ENCODE data around the gene SC5D.

Gene SC5D

GRCh38 chr11:121329781-121330395 is 37.3 kb downstream of the SC5D start:
- DNase-seq: no peak

- no peak for DNase-seq
These were observed 38.3 kb downstream of the SC5D start for GRCh38 chr11:121330614-121331435.

GRCh38 chr11:121334973-121335710 is 42.6 kb downstream of the SC5D start:
- DNase-seq: peak in 1 of 3 experiments; percentile 18

GRCh38 chr11:121336279-121336937 is 43.8 kb downstream of the SC5D start:
- DNase-seq: no peak

DNA sequence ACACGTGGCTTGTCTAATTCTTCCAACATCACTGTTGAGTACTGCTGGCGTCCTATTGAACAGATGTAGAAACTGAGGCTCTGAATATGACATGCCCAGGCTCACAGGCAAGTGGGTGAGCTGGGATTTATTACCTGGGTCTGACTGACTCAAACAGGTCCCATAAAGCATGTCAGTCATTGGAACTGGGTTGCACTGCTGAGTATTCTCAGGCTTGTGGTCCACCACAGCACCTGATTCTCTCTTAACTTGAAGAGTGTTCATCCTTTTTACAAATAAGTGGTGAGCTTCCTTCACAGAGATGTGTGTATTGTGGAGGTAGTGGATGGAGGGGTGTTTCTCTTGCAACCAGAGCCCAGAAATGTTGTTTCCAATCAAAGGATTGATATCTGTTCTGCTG is 44.5 kb downstream of the SC5D start:
- DNase-seq: no peak

GRCh38 chr11:121337740-121338272 is 45.2 kb downstream of the SC5D start:
- DNase-seq: no peak

- DNase-seq: no peak
These were observed 46.0 kb downstream of the SC5D start for GRCh38 chr11:121338536-121338935.

DNA sequence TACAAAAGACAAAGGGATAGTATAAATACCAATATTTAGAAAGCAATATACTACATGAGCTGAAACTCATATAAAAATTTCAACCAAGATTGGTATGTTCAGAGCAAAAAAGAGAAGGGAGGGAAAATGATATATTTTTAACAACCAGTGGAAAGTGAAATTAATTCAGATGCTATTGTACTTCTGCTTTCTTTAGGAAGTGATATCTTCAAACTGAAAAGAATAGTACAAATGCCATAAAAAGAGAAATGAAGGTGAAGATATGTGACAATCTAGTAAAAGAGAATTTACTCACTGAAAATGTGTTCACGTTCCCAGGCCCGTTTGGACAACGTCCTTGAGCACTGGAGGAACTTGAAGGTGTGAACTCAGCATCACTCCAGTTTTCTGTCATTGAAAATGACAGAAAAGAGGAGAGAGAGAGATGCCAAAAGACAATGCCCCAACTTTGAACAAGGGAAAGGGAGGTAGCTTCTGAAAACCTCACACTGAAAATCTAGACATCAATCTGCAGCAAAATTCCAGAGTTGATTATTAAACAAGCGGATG is 47.5 kb downstream of the SC5D start:
- no peak for DNase-seq

DNA sequence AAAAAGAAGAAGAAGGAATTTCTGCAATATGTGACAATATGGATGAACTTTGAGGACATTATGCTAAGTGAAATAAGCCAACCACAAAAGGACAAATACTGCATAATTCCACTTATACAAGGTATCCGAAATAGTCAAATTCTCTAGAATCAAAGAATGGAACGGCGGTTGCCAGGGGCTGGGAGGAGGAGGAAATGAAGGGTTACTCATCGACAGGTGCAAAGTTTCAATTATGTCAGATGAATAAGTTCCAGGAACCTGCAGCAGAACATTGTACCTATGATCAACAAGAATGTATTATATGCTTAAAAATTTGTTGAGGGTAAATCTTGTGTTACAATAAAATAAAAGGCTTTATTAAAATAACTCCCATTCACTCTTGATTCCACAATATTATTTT is 49.0 kb downstream of the SC5D start:
- peak in 1 of 3 experiments; percentile 41 for DNase-seq

GRCh38 chr11:121344824-121345223 is 52.3 kb downstream of the SC5D start:
- DNase-seq: no peak

GRCh38 chr11:121347094-121347493 is 54.5 kb downstream of the SC5D start:
- no peak for DNase-seq

DNA sequence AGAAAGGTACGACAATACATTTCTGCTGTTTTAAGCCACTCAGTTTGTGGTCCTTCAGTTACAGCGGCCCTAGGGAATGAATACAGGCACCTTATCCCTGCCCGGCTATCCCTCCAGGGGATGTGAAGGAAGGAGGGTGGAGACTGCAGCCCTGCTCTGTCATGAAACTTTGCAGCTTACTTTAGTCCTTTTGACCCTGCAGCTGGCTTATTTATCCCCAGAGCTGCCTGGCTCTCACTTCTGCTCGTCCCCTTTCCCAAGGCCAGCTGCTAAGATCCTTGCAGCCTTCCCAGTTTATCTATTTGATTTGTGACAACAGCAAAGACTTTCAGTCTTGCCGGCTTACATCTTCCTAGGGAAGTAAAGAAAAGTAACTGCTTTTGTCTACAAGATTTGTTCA is 55.2 kb downstream of the SC5D start:
- no peak for DNase-seq

DNA sequence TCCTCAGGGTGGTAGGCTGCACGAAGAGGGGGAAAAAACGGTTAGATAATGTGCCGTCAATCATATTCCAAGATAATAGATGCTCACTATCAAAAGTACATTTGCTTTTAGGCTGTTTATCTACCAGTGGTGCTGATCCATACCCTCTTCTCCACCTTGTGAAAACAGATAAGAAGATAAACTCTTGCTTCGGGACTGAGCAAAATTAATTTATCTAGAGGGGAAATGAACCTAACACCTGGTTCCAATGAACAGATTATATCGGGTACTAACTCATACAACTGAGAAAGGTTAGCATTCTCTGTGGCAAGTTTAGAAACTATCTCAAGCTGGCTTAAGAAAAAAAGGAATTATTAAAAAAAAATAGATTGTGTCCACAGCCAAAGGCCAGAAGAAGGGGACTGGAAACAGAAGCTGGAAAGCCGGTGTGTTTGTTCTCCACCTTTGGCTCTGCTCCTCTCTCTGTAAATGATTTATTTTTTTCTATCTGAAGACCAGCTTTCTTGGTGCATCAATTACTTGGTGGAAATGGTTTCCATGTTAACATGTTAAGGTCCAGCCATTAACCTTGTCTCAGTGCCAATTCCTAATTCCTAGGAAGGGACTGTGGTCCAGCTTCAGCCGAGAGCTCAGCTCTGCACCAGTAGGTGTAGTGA is 55.8 kb downstream of the SC5D start:
- no peak for DNase-seq

- no peak for DNase-seq
These were observed 57.2 kb downstream of the SC5D start for GRCh38 chr11:121349790-121350189.

GRCh38 chr11:121350314-121351082 is 57.9 kb downstream of the SC5D start:
- no peak for DNase-seq

GRCh38 chr11:121351083-121351630 is 58.6 kb downstream of the SC5D start:
- DNase-seq: no peak

DNA sequence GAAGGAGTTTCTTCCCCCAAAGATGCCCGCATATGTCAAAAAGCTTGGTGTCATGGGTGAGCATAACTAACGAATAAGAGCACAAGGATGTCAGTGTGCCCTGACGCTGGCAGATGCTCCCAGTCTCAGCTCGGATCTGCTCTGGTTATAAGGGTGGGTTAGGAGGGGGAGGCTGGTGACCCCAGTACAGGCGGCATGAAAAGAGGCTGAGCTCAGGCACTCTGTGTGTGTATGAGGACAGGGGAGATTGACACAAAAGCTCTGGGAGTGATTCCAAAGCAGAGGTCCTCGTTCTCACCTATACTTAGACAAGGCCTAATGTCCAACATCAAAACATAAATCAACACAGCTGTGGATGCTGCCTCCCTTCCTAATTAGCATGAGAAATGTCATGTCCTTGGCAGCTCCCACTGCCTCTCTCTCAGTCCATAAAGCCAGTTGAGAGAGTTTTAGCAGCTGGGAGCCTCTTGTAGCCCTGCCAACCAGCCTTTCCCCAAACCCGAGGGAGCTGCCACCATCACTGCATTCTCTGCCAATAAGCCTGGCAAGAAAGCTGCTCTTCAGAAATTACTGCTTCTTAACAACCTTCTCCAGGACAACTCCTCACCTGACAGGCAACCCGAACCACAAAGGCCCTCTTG is 59.8 kb downstream of the SC5D start:
- DNase-seq: peak; percentile 20 to 78 (median 75)

- no peak for DNase-seq
These were observed 61.6 kb downstream of the SC5D start for GRCh38 chr11:121354192-121354591.

GRCh38 chr11:121356357-121356756 is 63.8 kb downstream of the SC5D start:
- DNase-seq: no peak
